Parathyroid adenoma (tissue), 2 donors: ENCODE measurements around the gene COPS4.
"Not testable (repeated sequence)": the region's sequence is repeated elsewhere in the genome, so short reads cannot be mapped to it uniquely, and the experiment has no call there.

Source experiments
- H2AFZ ChIP-seq: fragments of 300-600 bp; sonication (generic); one replicate; pipeline ENCODE4 v1.7.0; 2017; ENCODE audit warnings: antibody characterized with exemption, mild to moderate bottlenecking
- H3K27ac ChIP-seq: fragments of 300-600 bp; sonication (generic); one replicate; pipeline ENCODE4 v1.7.0; 2017
- H3K27me3 ChIP-seq: fragments of 300-600 bp; sonication (generic); one replicate; pipeline ENCODE4 v1.7.0; 2017; ENCODE audit warnings: low read length; ENCODE audit not compliant: control insufficient read depth, insufficient read depth
- H3K36me3 ChIP-seq: fragments of 300-600 bp; sonication (generic); one replicate; pipeline ENCODE4 v1.7.0; 2017; ENCODE audit warnings: low read length; ENCODE audit not compliant: control insufficient read depth, insufficient read depth
- H3K4me1 ChIP-seq: fragments of 300-600 bp; sonication (generic); one replicate; pipeline ENCODE4 v1.7.0; 2017; ENCODE audit warnings: control low read depth
- H3K4me2 ChIP-seq: fragments of 300-600 bp; sonication (generic); one replicate; pipeline ENCODE4 v1.7.0; 2017; ENCODE audit warnings: low read length
- H3K4me3 ChIP-seq: fragments of 300-600 bp; sonication (generic); one replicate; pipeline ENCODE4 v1.7.0; 2017; ENCODE audit warnings: low read depth, low read length
- H3K79me2 ChIP-seq: fragments of 300-600 bp; sonication (generic); one replicate; pipeline ENCODE4 v1.7.0; 2017; ENCODE audit warnings: control low read depth
- H3K9ac ChIP-seq: fragments of 300-600 bp; sonication (generic); one replicate; pipeline ENCODE4 v1.7.0; 2017; ENCODE audit warnings: mild to moderate bottlenecking
- H3K9me3 ChIP-seq: fragments of 300-600 bp; sonication (generic); one replicate; pipeline ENCODE4 v1.7.0; 2017; ENCODE audit warnings: low read length; ENCODE audit not compliant: control insufficient read depth
- TF ChIP-seq, protein P1 (sequence below): fragments of 300-600 bp; sonication (generic); IDR thresholded peaks from one replicate; pipeline ENCODE4 v1.7.0; 2017; ENCODE audit warnings: antibody characterized with exemption, mild to moderate bottlenecking
- donor health status: primary hyperparathyroidism.

The COPS4 gene

DNA sequence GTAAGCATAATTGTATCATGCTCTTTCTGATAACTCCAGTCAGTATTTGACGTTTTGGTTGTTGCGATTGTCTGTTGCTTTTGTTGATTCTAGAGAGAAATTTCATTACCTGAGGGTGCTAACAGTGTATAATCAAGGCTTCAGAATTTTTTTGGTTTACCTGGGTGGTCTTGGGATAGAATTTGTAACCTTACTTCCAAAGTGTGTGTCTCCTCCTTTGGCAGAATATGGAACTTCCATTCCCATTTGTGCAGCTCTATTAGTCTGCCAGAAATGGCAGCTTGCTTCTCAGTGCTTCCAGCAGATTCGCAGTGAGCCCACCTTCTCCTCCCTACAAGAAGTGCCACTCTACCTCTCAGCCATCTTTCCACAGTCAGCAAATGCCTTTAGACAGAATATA, 5.3 kb downstream of the COPS4 start:
- Histone ChIP-seq H3K9ac (no peak overlapping the region), H3K4me3 (no peak overlapping the region), H3K4me2 (no peak overlapping the region), H3K27me3 (no peaks in the 10 kb centered on the region), H3K36me3 (no peaks in the 10 kb centered on the region), H3K27ac (no peak overlapping the region), H2AFZ (no peak overlapping the region), H3K79me2 (peaks cover 33% of the 10 kb centered on the region), H3K9me3 (no peaks in the 10 kb centered on the region), H3K4me1 (no peaks in the 10 kb centered on the region)
- TF ChIP-seq, protein P1, sequence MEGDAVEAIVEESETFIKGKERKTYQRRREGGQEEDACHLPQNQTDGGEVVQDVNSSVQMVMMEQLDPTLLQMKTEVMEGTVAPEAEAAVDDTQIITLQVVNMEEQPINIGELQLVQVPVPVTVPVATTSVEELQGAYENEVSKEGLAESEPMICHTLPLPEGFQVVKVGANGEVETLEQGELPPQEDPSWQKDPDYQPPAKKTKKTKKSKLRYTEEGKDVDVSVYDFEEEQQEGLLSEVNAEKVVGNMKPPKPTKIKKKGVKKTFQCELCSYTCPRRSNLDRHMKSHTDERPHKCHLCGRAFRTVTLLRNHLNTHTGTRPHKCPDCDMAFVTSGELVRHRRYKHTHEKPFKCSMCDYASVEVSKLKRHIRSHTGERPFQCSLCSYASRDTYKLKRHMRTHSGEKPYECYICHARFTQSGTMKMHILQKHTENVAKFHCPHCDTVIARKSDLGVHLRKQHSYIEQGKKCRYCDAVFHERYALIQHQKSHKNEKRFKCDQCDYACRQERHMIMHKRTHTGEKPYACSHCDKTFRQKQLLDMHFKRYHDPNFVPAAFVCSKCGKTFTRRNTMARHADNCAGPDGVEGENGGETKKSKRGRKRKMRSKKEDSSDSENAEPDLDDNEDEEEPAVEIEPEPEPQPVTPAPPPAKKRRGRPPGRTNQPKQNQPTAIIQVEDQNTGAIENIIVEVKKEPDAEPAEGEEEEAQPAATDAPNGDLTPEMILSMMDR, result no peak

DNA sequence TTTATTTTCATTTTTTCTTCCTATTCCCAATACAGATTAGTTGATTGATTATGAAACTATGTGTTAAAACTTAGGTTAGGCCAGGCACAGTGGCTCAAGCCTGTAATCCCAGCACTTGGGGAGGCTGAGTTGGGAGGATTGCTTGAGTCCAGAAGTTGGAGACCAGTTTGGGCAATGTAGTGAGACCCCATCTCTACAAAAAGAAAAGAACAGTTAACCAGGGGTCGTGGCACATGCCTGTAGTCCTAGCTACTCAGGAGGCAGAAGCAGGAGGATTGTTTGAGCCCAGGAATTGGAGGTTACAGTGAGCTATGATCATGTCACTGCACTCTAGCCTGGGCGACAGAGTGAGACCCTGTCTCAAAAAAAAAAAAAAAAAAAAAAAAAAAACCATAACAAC, 8.2 kb downstream of the COPS4 start:
- H3K27me3 ChIP-seq, H3K9ac ChIP-seq, H3K36me3 ChIP-seq, H3K9me3 ChIP-seq, H3K27ac ChIP-seq, H2AFZ ChIP-seq, H3K4me2 ChIP-seq, H3K4me1 ChIP-seq, H3K4me3 ChIP-seq: not testable (repeated sequence)
- peaks cover 19% of the 10 kb centered on the region for H3K79me2 ChIP-seq

DNA sequence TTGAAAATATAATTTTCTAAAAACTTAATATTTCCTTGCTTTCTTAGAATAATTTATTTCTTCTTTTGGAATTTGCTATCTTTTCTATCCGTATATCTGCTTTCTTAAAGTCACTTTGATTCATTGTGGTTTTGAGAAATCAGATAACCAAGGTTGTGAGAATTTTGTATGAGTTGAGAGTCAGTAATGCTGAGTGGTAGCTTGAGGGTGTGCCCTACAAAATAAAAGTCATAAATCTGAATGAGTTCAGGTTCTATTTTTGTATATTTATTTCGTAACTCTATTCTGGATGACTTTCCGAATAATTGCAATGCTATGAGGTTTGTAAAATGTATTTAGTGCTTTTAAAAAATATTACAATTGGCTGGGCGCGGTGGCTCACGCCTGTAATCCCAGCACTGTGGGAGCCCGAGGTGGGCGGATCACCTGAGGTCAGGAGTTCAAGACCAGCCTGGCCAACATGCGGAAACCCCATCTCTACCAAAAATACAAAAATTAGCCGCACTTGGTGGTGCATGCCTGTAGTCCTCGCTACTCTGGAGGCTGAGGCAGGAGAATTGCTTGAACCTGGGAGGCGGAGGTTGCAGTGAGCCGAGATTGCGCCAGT, 8.9 kb downstream of the COPS4 start:
- H3K36me3 ChIP-seq, result no peaks in the 10 kb centered on the region
- H3K4me3 ChIP-seq, result no peak overlapping the region
- H3K79me2 ChIP-seq, result peaks cover 16% of the 10 kb centered on the region
- H3K9ac ChIP-seq, result no peak overlapping the region
- H3K4me1 ChIP-seq, result no peaks in the 10 kb centered on the region
- H3K4me2 ChIP-seq, result no peak overlapping the region
- H3K27ac ChIP-seq, result no peak overlapping the region
- H2AFZ ChIP-seq, result no peak overlapping the region
- no peaks in the 10 kb centered on the region for H3K9me3 ChIP-seq
- TF ChIP-seq, protein P1, result no peak
- no peaks in the 10 kb centered on the region for H3K27me3 ChIP-seq

DNA sequence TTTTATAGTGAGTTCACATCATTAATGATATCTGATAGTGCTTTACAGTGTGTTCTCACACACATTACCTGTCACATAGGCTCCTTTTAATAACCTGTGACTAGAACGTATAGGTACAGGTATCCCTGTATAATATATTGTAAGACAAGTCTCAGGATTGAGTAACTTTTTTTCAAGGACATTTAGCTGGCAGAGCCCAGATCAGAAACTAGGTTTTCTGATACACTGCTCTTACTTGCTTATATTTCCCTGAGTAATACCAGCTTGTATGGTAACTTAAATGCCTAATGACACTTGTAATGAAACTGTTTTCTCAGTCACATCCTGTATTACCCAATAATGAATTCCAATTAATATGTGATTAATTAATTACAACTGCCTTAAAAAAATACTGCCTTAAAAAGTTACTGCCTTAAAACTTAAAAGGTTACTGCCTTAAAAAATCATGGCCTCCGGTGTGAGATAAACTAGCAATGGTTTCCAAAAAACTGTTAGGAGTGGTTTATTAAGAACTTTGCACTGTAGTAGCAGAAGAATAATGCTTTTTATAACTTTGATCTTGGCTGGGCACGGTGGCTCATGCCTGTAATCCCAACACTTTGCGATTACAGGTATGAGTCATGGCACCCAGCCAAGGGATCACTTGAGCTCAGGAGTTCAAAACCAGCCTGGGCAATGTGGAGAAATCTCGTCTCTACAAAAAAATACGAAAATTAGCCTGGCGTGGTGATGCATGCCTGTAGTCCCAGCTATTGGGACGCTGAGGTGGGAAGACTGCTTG, 11.9 kb downstream of the COPS4 start:
- Histone ChIP-seq H3K36me3 (no peaks in the 10 kb centered on the region), H3K9me3 (no peaks in the 10 kb centered on the region), H3K27ac (no peak overlapping the region), H3K79me2 (peaks cover 15% of the 10 kb centered on the region), H3K4me2 (no peak overlapping the region), H2AFZ (no peak overlapping the region), H3K4me1 (no peaks in the 10 kb centered on the region), H3K9ac (no peak overlapping the region), H3K4me3 (no peak overlapping the region), H3K27me3 (no peaks in the 10 kb centered on the region)
- TF ChIP-seq, protein P1, result no peak

DNA sequence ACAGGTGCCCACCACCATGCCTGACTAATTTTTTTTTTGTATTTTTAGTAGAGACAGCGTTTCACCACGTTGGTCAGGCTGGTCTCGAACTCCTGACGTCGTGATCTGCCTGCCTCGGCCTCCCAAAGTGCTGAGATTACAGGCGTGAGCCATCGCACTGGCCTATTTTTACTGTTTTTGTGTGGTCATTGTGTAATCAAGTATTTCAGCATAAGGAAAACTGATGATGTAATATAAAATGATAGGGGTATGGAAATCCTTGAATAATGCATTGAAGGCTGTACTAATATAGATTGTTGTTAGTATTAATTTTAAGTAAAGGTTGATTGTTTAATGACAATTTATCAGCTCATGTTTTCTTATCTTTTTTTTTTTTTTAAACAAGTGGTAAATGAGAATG, 13.8 kb downstream of the COPS4 start:
- not testable (repeated sequence) for H3K4me2 ChIP-seq, H3K79me2 ChIP-seq, H3K9me3 ChIP-seq, H3K9ac ChIP-seq, H3K36me3 ChIP-seq, H3K4me1 ChIP-seq, H3K27ac ChIP-seq, H3K27me3 ChIP-seq, H3K4me3 ChIP-seq, H2AFZ ChIP-seq
